Stimulated activated naive B cell treated with anti-CD40 and anti-IgM and Interleukin-4, amounts not matched to agents 10 μg/mL and 1 μg/mL and 100 μg/mL, for 72 hours (primary cell): ENCODE measurements around the gene CEPT1.
A peak's percentile ranks its signal among the peaks of the same experiment; 100 is the strongest.
"Not testable (repeated sequence)": the region's sequence is repeated elsewhere in the genome, so short reads cannot be mapped to it uniquely, and the experiment has no call there.

Experiments
- ATAC-seq, 2 donors: fragments of 150-1000 bp; cut with Tn5 transposase; replicated peaks; 2 replicates each; pipeline ENCODE4 v1.10.0; 2021; ENCODE audit warnings: moderate library complexity in 1 of 2
- DNase-seq: peaks from one replicate; pipeline ENCODE4 v3.0.0; 2021
- H3K27ac Mint-ChIP-seq: one replicate; pipeline ENCODE4 v1.8.0; 2022; ENCODE audit warnings: mild to moderate bottlenecking, mixed read lengths
- H3K27me3 Mint-ChIP-seq, 2 donors: one replicate each; pipeline ENCODE4 v1.8.0; 2022; ENCODE audit warnings: mixed read lengths in 2 of 2
- H3K36me3 Mint-ChIP-seq, 2 donors: one replicate each; pipeline ENCODE4 v1.8.0; 2022; ENCODE audit warnings: mixed read lengths in 2 of 2, mild to moderate bottlenecking in 1 of 2
- H3K4me1 Mint-ChIP-seq, 2 donors: one replicate each; pipeline ENCODE4 v1.8.0; 2022; ENCODE audit warnings: mixed read lengths in 2 of 2, mild to moderate bottlenecking in 1 of 2
- H3K4me3 Mint-ChIP-seq, 2 donors: one replicate each; pipeline ENCODE4 v1.8.0; 2022; ENCODE audit warnings: mild to moderate bottlenecking in 2 of 2, mixed read lengths in 2 of 2, moderate library complexity in 1 of 2
- H3K9me3 Mint-ChIP-seq, 2 donors: one replicate each; pipeline ENCODE4 v1.8.0; 2022; ENCODE audit warnings: mixed read lengths in 2 of 2, mild to moderate bottlenecking in 1 of 2

CEPT1 gene

GRCh38 chr1:111202707-111203623 is 62.9 kb downstream of the CEPT1 start:
- peak overlapping the region; percentile 84 for H3K27ac Mint-ChIP-seq
- DNase-seq = no peak
- peak in 1 of 2 donors; percentile 1 for ATAC-seq
- H3K36me3 Mint-ChIP-seq = peaks cover 4 to 14% of the 10 kb centered on the region in 2 donors
- H3K4me1 Mint-ChIP-seq = peaks cover 44 to 71% of the 10 kb centered on the region in 2 donors
- H3K9me3 Mint-ChIP-seq = no peaks in the 10 kb centered on the region
- no peaks in the 10 kb centered on the region for H3K27me3 Mint-ChIP-seq
- H3K4me3 Mint-ChIP-seq = peak overlapping the region; percentile 78 to 79

- Mint-ChIP-seq H3K27me3 (no peaks in the 10 kb centered on the region), H3K4me3 (peak overlapping the region; percentile 78 to 79), H3K36me3 (peaks cover 4 to 9% of the 10 kb centered on the region in 2 donors), H3K4me1 (peaks cover 39 to 66% of the 10 kb centered on the region in 2 donors), H3K27ac (peak overlapping the region; percentile 84), H3K9me3 (no peaks in the 10 kb centered on the region)
- ATAC-seq = peak; percentile 68 to 74
- DNase-seq = peak; percentile 78
These were observed 63.7 kb downstream of the CEPT1 start for GRCh38 chr1:111203681-111204200.

- Mint-ChIP-seq H3K4me1 (peaks cover 38 to 59% of the 10 kb centered on the region in 2 donors), H3K9me3 (no peaks in the 10 kb centered on the region), H3K36me3 (peaks cover 4 to 9% of the 10 kb centered on the region in 2 donors), H3K27me3 (no peaks in the 10 kb centered on the region), H3K4me3 (peak overlapping the region; percentile 78 to 79), H3K27ac (peak overlapping the region; percentile 84)
- ATAC-seq (peak; percentile 78 to 80), DNase-seq (peak; percentile 54)
These were observed 64.4 kb downstream of the CEPT1 start for GRCh38 chr1:111204201-111204982.

- peak overlapping the region; percentile 78 to 79 for H3K4me3 Mint-ChIP-seq
- no peaks in the 10 kb centered on the region for H3K27me3 Mint-ChIP-seq
- ATAC-seq (peak in 1 of 2 donors; percentile 21), DNase-seq (no peak)
- H3K27ac Mint-ChIP-seq = peak overlapping the region; percentile 84
- no peaks in the 10 kb centered on the region for H3K9me3 Mint-ChIP-seq
- peaks cover 32 to 53% of the 10 kb centered on the region in 2 donors for H3K4me1 Mint-ChIP-seq
- H3K36me3 Mint-ChIP-seq = peaks cover 0 to 4% of the 10 kb centered on the region in 2 donors
These were observed 65.1 kb downstream of the CEPT1 start for GRCh38 chr1:111204983-111205713.

- no peaks in the 10 kb centered on the region for H3K9me3 Mint-ChIP-seq
- DNase-seq (no peak), ATAC-seq (no peak)
- no peaks in the 10 kb centered on the region for H3K36me3 Mint-ChIP-seq
- H3K27ac Mint-ChIP-seq = peak overlapping the region; percentile 70
- no peak overlapping the region for H3K4me3 Mint-ChIP-seq
- peaks cover 27 to 53% of the 10 kb centered on the region in 2 donors for H3K4me1 Mint-ChIP-seq
- H3K27me3 Mint-ChIP-seq = no peaks in the 10 kb centered on the region
These were observed 65.7 kb downstream of the CEPT1 start for GRCh38 chr1:111205714-111206050.

- Mint-ChIP-seq H3K36me3 (no peaks in the 10 kb centered on the region), H3K27ac (no peak overlapping the region), H3K9me3 (no peaks in the 10 kb centered on the region), H3K4me1 (peaks cover 27 to 46% of the 10 kb centered on the region in 2 donors), H3K27me3 (no peaks in the 10 kb centered on the region), H3K4me3 (no peak overlapping the region)
- DNase-seq (no peak), ATAC-seq (no peak)
These were observed 68.9 kb downstream of the CEPT1 start for GRCh38 chr1:111208921-111209320.

GRCh38 chr1:111209622-111210021 is 69.6 kb downstream of the CEPT1 start:
- no peak for ATAC-seq
- H3K4me1 Mint-ChIP-seq = peaks cover 31 to 50% of the 10 kb centered on the region in 2 donors
- DNase-seq = no peak
- H3K27ac Mint-ChIP-seq = no peak overlapping the region
- no peak overlapping the region for H3K4me3 Mint-ChIP-seq
- H3K9me3 Mint-ChIP-seq = no peaks in the 10 kb centered on the region
- no peaks in the 10 kb centered on the region for H3K36me3 Mint-ChIP-seq
- H3K27me3 Mint-ChIP-seq = no peaks in the 10 kb centered on the region

GRCh38 chr1:111211921-111212320 is 71.9 kb downstream of the CEPT1 start:
- no peak for ATAC-seq
- Mint-ChIP-seq H3K9me3 (no peaks in the 10 kb centered on the region), H3K4me1 (peaks cover 41 to 55% of the 10 kb centered on the region in 2 donors)

GRCh38 chr1:111212634-111213335 is 72.8 kb downstream of the CEPT1 start:
- H3K27me3 Mint-ChIP-seq = no peaks in the 10 kb centered on the region
- no peak for ATAC-seq
- no peak for DNase-seq
- peak overlapping the region; percentile 48 for H3K27ac Mint-ChIP-seq
- no peaks in the 10 kb centered on the region for H3K36me3 Mint-ChIP-seq
- H3K4me3 Mint-ChIP-seq = no peak overlapping the region
- H3K4me1 Mint-ChIP-seq = peaks cover 48 to 64% of the 10 kb centered on the region in 2 donors
- H3K9me3 Mint-ChIP-seq = no peaks in the 10 kb centered on the region

More at GRCh38 chr1:111211921-111212320, 71.9 kb downstream of the CEPT1 start:
- Mint-ChIP-seq H3K27me3 (no peaks in the 10 kb centered on the region), H3K27ac (no peak overlapping the region), H3K36me3 (no peaks in the 10 kb centered on the region), H3K4me3 (no peak overlapping the region)
- no peak for DNase-seq

- no peak for ATAC-seq
- DNase-seq = no peak
- peaks cover 52 to 70% of the 10 kb centered on the region in 2 donors for H3K4me1 Mint-ChIP-seq
- no peaks in the 10 kb centered on the region for H3K9me3 Mint-ChIP-seq
- no peak overlapping the region for H3K4me3 Mint-ChIP-seq
- H3K27me3 Mint-ChIP-seq = no peaks in the 10 kb centered on the region
- H3K27ac Mint-ChIP-seq = peak overlapping the region; percentile 48
- H3K36me3 Mint-ChIP-seq = peaks cover 0 to 2% of the 10 kb centered on the region in 2 donors
These were observed 73.4 kb downstream of the CEPT1 start for GRCh38 chr1:111213412-111213811.

GRCh38 chr1:111214074-111214801 is 74.2 kb downstream of the CEPT1 start:
- ATAC-seq (peak in 1 of 2 donors; percentile 11), DNase-seq (no peak)
- Mint-ChIP-seq H3K36me3 (peaks cover 0 to 6% of the 10 kb centered on the region in 2 donors), H3K4me3 (peak overlapping the region in 1 of 2 donors; percentile 51), H3K9me3 (no peaks in the 10 kb centered on the region), H3K27me3 (no peaks in the 10 kb centered on the region), H3K4me1 (peaks cover 56 to 78% of the 10 kb centered on the region in 2 donors), H3K27ac (peak overlapping the region; percentile 94)

- no peak for DNase-seq
- peaks cover 0 to 8% of the 10 kb centered on the region in 2 donors for H3K36me3 Mint-ChIP-seq
- H3K4me1 Mint-ChIP-seq = peaks cover 61 to 85% of the 10 kb centered on the region in 2 donors
- H3K27ac Mint-ChIP-seq = peak overlapping the region; percentile 94
- no peak for ATAC-seq
- H3K27me3 Mint-ChIP-seq = no peaks in the 10 kb centered on the region
- H3K4me3 Mint-ChIP-seq = peak overlapping the region; percentile 11 to 51
- H3K9me3 Mint-ChIP-seq = no peaks in the 10 kb centered on the region
These were observed 74.9 kb downstream of the CEPT1 start for GRCh38 chr1:111214884-111215283.

GRCh38 chr1:111215285-111215684 is 75.3 kb downstream of the CEPT1 start:
- Mint-ChIP-seq H3K4me3 (peak overlapping the region; percentile 51 to 69), H3K4me1 (peaks cover 65 to 86% of the 10 kb centered on the region in 2 donors), H3K27ac (peak overlapping the region; percentile 94)
- H3K36me3 Mint-ChIP-seq, ATAC-seq, DNase-seq, H3K9me3 Mint-ChIP-seq, H3K27me3 Mint-ChIP-seq: not testable (repeated sequence)
